GM15510 (cell line): ENCODE measurements around the gene BEX1.

Source experiments
- POLR2A ChIP-seq: IDR thresholded peaks from 3 replicates; pipeline ENCODE4 v1.6.1; 2011; ENCODE audit warnings: borderline replicate concordance; ENCODE audit not compliant: insufficient read length; ENCODE audit errors: extremely low read depth

BEX1 gene

GRCh38 chrX:103063918-103064434, at the start of gene BEX1:
Gene BEX1 (minus strand): TSS chrX:103064171. CDS start chrX:103063274, 897 bp downstream.
- no peak for TF ChIP-seq POLR2A

GRCh38 chrX:103107836-103108235, 43.9 kb upstream of the BEX1 start:
- TF ChIP-seq POLR2A: no peak

GRCh38 chrX:103101299-103102042, 37.5 kb upstream of the BEX1 start:
- TF ChIP-seq POLR2A: no peak

- TF ChIP-seq POLR2A: no peak
Observed at GRCh38 chrX:103100484-103100883, 36.5 kb upstream of the BEX1 start.

GRCh38 chrX:103099691-103100090, 35.7 kb upstream of the BEX1 start:
- no peak for TF ChIP-seq POLR2A

GRCh38 chrX:103098488-103098887, 34.5 kb upstream of the BEX1 start:
- no peak for TF ChIP-seq POLR2A

GRCh38 chrX:103092942-103093341, 29.0 kb upstream of the BEX1 start, which contains the start of gene NXF3:
Gene NXF3 (minus strand): TSS chrX:103093143. CDS start chrX:103093023, 120 bp downstream.
- TF ChIP-seq POLR2A: no peak

- no peak for TF ChIP-seq POLR2A
Observed at GRCh38 chrX:103081051-103081450, 17.1 kb upstream of the BEX1 start.

- TF ChIP-seq POLR2A: no peak
Observed at GRCh38 chrX:103073467-103073866, 9.5 kb upstream of the BEX1 start.

GRCh38 chrX:103066606-103067005, 2.6 kb upstream of the BEX1 start:
- TF ChIP-seq POLR2A: no peak

GRCh38 chrX:103063191-103063845, 653 bp downstream of the BEX1 start:
- no peak for TF ChIP-seq POLR2A

GRCh38 chrX:103061486-103061885, 2.5 kb downstream of the BEX1 start:
- no peak for TF ChIP-seq POLR2A

GRCh38 chrX:103056902-103057301, 7.1 kb downstream of the BEX1 start:
- no peak for TF ChIP-seq POLR2A

- no peak for TF ChIP-seq POLR2A
Observed at GRCh38 chrX:103052625-103053024, 11.3 kb downstream of the BEX1 start.

GRCh38 chrX:103051260-103051789, 12.6 kb downstream of the BEX1 start:
- no peak for TF ChIP-seq POLR2A
